Esophagus squamous epithelium (tissue), 4 donors: ENCODE measurements around the gene PPP2R5B.

ENCODE experiments used
- CTCF ChIP-seq, 6 experiments: fragments of 450-650 bp in 4 of 6; fragments of 200-600 bp in 2 of 6; sonication (generic) in 2 of 6; IDR thresholded peaks; one replicate each; pipeline ENCODE4 v1.5.1; 2016 to 2019; ENCODE audit warnings: antibody characterized with exemption in 6 of 6, mild to moderate bottlenecking in 4 of 6, moderate library complexity in 4 of 6
- POLR2A ChIP-seq, 4 donors: fragments of 450-650 bp; IDR thresholded peaks; one replicate each; pipeline ENCODE4 v1.6.1; 2017; ENCODE audit warnings: antibody characterized with exemption in 4 of 4, mild to moderate bottlenecking in 4 of 4, moderate library complexity in 3 of 4

- TF ChIP-seq CTCF (IDR thresholded peaks at IDR 0.05) (no peak), POLR2A (IDR thresholded peaks at IDR 0.05) (no peak)
Measured at GRCh38 chr11:64959498-64959897, 35.0 kb downstream of the PPP2R5B start.
